Subcutaneous abdominal adipose tissue (tissue), 5 donors: ENCODE results near the gene KPRP.

Experiments used
- H3K27ac ChIP-seq: one replicate; pipeline ENCODE4 v1.7.0; 2013; ENCODE audit warnings: low read depth, mild to moderate bottlenecking, inconsistent platforms, low read length, moderate library complexity
- H3K27me3 ChIP-seq, 5 donors: one replicate each; pipeline ENCODE4 v1.7.0; 2013; ENCODE audit warnings: low read length in 5 of 5, inconsistent platforms in 1 of 5; ENCODE audit not compliant: control insufficient read depth in 5 of 5, insufficient read depth in 4 of 5
- H3K36me3 ChIP-seq, 5 donors: one replicate each; pipeline ENCODE4 v1.7.0; 2013; ENCODE audit warnings: low read length in 5 of 5; ENCODE audit not compliant: control insufficient read depth in 5 of 5, insufficient read depth in 5 of 5
- H3K4me1 ChIP-seq, 5 donors: one replicate each; pipeline ENCODE4 v1.7.0; 2013; ENCODE audit warnings: low read length in 5 of 5, mild to moderate bottlenecking in 3 of 5, moderate library complexity in 1 of 5; ENCODE audit not compliant: control insufficient read depth in 5 of 5, insufficient read depth in 5 of 5
- H3K4me3 ChIP-seq, 5 donors: one replicate each; pipeline ENCODE4 v1.7.0; 2013; ENCODE audit warnings: low read length in 5 of 5, low read depth in 1 of 5
- H3K9ac ChIP-seq, 5 donors: one replicate each; pipeline ENCODE4 v1.7.0; 2013; ENCODE audit warnings: low read length in 5 of 5, mild to moderate bottlenecking in 4 of 5, moderate library complexity in 3 of 5
- H3K9me3 ChIP-seq, 5 donors: one replicate each; pipeline ENCODE4 v1.7.0; 2013; ENCODE audit warnings: low read length in 5 of 5; ENCODE audit not compliant: control insufficient read depth in 5 of 5
- donor health status: healthy.
- donor health status: healthy.
- donor health status: healthy.
- donor health status: healthy.
- donor health status: healthy.

The KPRP gene

GRCh38 chr1:152806576-152806975 is 48.8 kb downstream of the KPRP start, which contains the start of gene LCE1C:
Gene LCE1C (minus strand): TSS chr1:152806651. CDS start chr1:152805478, 1,173 bp downstream.
- H3K4me3 ChIP-seq: no peak within 1 kb of the TSS

GRCh38 chr1:152811050-152811449 is 53.2 kb downstream of the KPRP start:
- no peak overlapping the region for H3K9ac ChIP-seq
- H3K27me3 ChIP-seq: no peaks in the 10 kb centered on the region
- no peaks in the 10 kb centered on the region for H3K36me3 ChIP-seq
- no peak overlapping the region for H3K4me3 ChIP-seq
- H3K4me1 ChIP-seq: no peaks in the 10 kb centered on the region
- no peak overlapping the region for H3K27ac ChIP-seq
- no peaks in the 10 kb centered on the region for H3K9me3 ChIP-seq

More at GRCh38 chr1:152806576-152806975, 48.8 kb downstream of the KPRP start, which contains the start of gene LCE1C:
- H3K9ac ChIP-seq: no peak within 1 kb of the TSS
- no peaks in the 10 kb centered on the region for H3K4me1 ChIP-seq
- no peaks in the 10 kb centered on the region for H3K36me3 ChIP-seq
- H3K9me3 ChIP-seq: no peaks in the 10 kb centered on the region
- H3K27me3 ChIP-seq: no peaks in the 10 kb centered on the region
- no peak within 1 kb of the TSS for H3K27ac ChIP-seq
